GM12878 (cell line): ENCODE measurements around the gene SULT1A2. TPM values are rescaled to one million over a fixed set of nuclear protein-coding genes. Genes with fewer than 3 reads are reported as not detected.

Experiments used
- ATAC-seq: fragments of 200-7000 bp; cut with Tn5 transposase; 3 replicates; pipeline ENCODE4 v1.9.1; 2020; ENCODE audit warnings: mild to moderate bottlenecking, moderate library complexity
- BruUV-seq: library from RNA; stranded (reverse); fragments of 400-500 nt; replicated peaks from 2 replicates; lab custom pipeline; 2021; lab: Mats Ljungman, UMichigan
- CTCF ChIA-PET: fragments of 300-600 bp; sonication (Branson Sonifier 250); formaldehyde crosslinking; extraction: SDS; loops from one replicate; lab custom pipeline; 2021; ENCODE audit warnings: inconsistent platforms; lab: Yijun Ruan, JAX
- POLR2A ChIA-PET: fragments of 350-600 bp; formaldehyde crosslinking; extraction: SDS; loops from one replicate; lab custom pipeline; 2021; ENCODE audit warnings: inconsistent platforms; lab: Charles Lee
- RAD21 ChIA-PET: fragments of 300-600 bp; sonication (Branson Sonifier 250); formaldehyde crosslinking; loops from one replicate; lab custom pipeline; 2023; ENCODE audit warnings: antibody characterized with exemption; ENCODE audit not compliant: unreplicated experiment; lab: Charles Lee
- SMC1A ChIA-PET: fragments of 300-600 bp; sonication (Branson Sonifier 250); formaldehyde crosslinking; loops from one replicate; lab custom pipeline; 2023; ENCODE audit not compliant: unreplicated experiment, uncharacterized antibody; lab: Charles Lee
- DNase-seq: peaks from one replicate; pipeline ENCODE4 v3.0.0-alpha.2; 2011; ENCODE audit warnings: low read depth, low spot score
- FAIRE-seq: peaks from 3 replicates; lab custom pipeline; 2011; peaks lifted over from hg19 to GRCh38; lab: Jason Lieb, UNC
- H2AFZ ChIP-seq: 2 replicates; pipeline ENCODE4 v1.6.0; 2011; ENCODE audit warnings: low read depth, low read length, control low read depth; ENCODE audit not compliant: control insufficient read depth
- H3K27ac ChIP-seq: 2 replicates; pipeline ENCODE4 v1.5.1; 2011; ENCODE audit warnings: control low read depth; ENCODE audit not compliant: control insufficient read depth, insufficient read depth
- H3K27me3 ChIP-seq, 2 experiments: replicated peaks in 1 of 2; 2 replicates each; pipeline versions ENCODE4 v1.6.0 to v1.6.1; 2011; ENCODE audit warnings: low read length in 1 of 2; ENCODE audit not compliant: control insufficient read depth in 2 of 2, insufficient read depth in 2 of 2
- H3K36me3 ChIP-seq, 2 experiments: 2 replicates each; pipeline ENCODE4 v1.5.1; 2011; ENCODE audit warnings: low read length in 1 of 2; ENCODE audit not compliant: control insufficient read depth in 2 of 2, insufficient read depth in 2 of 2
- H3K4me1 ChIP-seq: 2 replicates; pipeline ENCODE4 v1.6.1; 2011; ENCODE audit warnings: mild to moderate bottlenecking, low read length, moderate library complexity, mixed read lengths; ENCODE audit not compliant: control insufficient read depth, insufficient read depth
- H3K4me2 ChIP-seq: 2 replicates; pipeline ENCODE4 v1.6.0; 2011; ENCODE audit warnings: control low read depth; ENCODE audit not compliant: control insufficient read depth, insufficient read depth
- H3K4me3 ChIP-seq: fragments of 200-600 bp; sonication (generic); 2 replicates; pipeline ENCODE4 v1.5.1; 2016
- H3K79me2 ChIP-seq: 2 replicates; pipeline ENCODE4 v1.6.0; 2011; ENCODE audit warnings: low read length; ENCODE audit not compliant: control insufficient read depth, insufficient read depth
- H3K9ac ChIP-seq: 2 replicates; pipeline ENCODE4 v1.8.0; 2011; ENCODE audit warnings: low read length, control low read depth, mixed read lengths; ENCODE audit not compliant: control insufficient read depth, insufficient read depth
- H3K9me3 ChIP-seq: replicated peaks from 3 replicates; pipeline ENCODE4 v1.5.1; 2011; ENCODE audit warnings: mild to moderate bottlenecking, low read length; ENCODE audit not compliant: control insufficient read depth, insufficient read depth
- H4K20me1 ChIP-seq: 2 replicates; pipeline ENCODE4 v1.6.0; 2011; ENCODE audit not compliant: control insufficient read depth, insufficient read depth
- IKZF1 ChIP-seq: fragments of 450-650 bp; conservative IDR thresholded peaks from 2 replicates; pipeline ENCODE4 v1.6.1; 2017; ENCODE audit warnings: antibody characterized with exemption, mild to moderate bottlenecking
- IKZF2 ChIP-seq, 2 experiments: fragments of 450-650 bp; IDR thresholded peaks; 2 replicates each; pipeline ENCODE4 v1.6.1; 2017; ENCODE audit warnings: mild to moderate bottlenecking in 2 of 2, moderate library complexity in 2 of 2
- JUNB ChIP-seq: IDR thresholded peaks from 2 replicates; pipeline ENCODE4 v1.6.1; 2016; ENCODE audit warnings: antibody characterized with exemption, mild to moderate bottlenecking
- MEF2B ChIP-seq: fragments of 450-650 bp; IDR thresholded peaks from 2 replicates; pipeline ENCODE4 v1.6.1; 2018; ENCODE audit warnings: mild to moderate bottlenecking, moderate library complexity; ENCODE audit not compliant: partially characterized antibody, poor library complexity, severe bottlenecking
- NR2C1 ChIP-seq: fragments of 450-650 bp; IDR thresholded peaks from 2 replicates; pipeline ENCODE4 v1.6.1; 2017; ENCODE audit warnings: antibody characterized with exemption, mild to moderate bottlenecking, moderate library complexity
- PAX5 ChIP-seq: IDR thresholded peaks from 2 replicates; pipeline ENCODE4 v1.6.1; 2011; ENCODE audit warnings: low read depth, low read length, borderline replicate concordance
- ZBTB4 ChIP-seq: fragments of 450-650 bp; formaldehyde crosslinking; IDR thresholded peaks from 2 replicates; pipeline ENCODE4 v1.4.0; 2022; ENCODE audit warnings: mild to moderate bottlenecking, moderate library complexity
- WGBS: methylation state at CpG from one replicate; pipeline ENCODE4 v1.1.6; 2016; ENCODE audit warnings: low lambda C conversion rate; ENCODE audit not compliant: insufficient replicate concordance, insufficient coverage; ENCODE audit errors: missing lambda C conversion rate; 5-methylcytosine and 5-hydroxymethylcytosine counted together
- in situ Hi-C: fragments of 300-500 bp; cut with MboI; formaldehyde crosslinking; loops from 9 replicates; pipeline ENCODE4 v1.14.3; 2018; ENCODE audit warnings: mixed read lengths
- intact Hi-C: fragments of 100-400 bp; cut with micrococcal nuclease; formaldehyde crosslinking; loops from one replicate; pipeline ENCODE4 v1.14.2; 2022; ENCODE audit not compliant: unreplicated experiment
- polyA plus RNA-seq, 11 experiments: library from polyadenylated mRNA; depleted of rRNA in 4 of 11; unstranded in 6 of 11; stranded (reverse) in 5 of 11; fragments of >200 nt; fragmentation: Nextera tagmentation in 4 of 11; fragmentation: Illumina TruSeq in 1 of 11; extraction: Ambion mirVana in 4 of 11; extraction: Trizol in 1 of 11; gene quantifications; 1 replicate in 1 of 11; 2 replicates in 10 of 11; pipeline versions ENCODE4 v1.2.1 to v1.2.3, GENCODE V29; 2011 to 2016; ENCODE audit warnings: inconsistent platforms in 2 of 11, missing spikeins in 2 of 11, low read depth in 1 of 11
- total RNA-seq, 4 experiments: library from RNA; depleted of rRNA in 3 of 4; stranded (reverse); fragments of >200 nt in 3 of 4; fragmentation: Illumina TruSeq in 1 of 4; extraction: Trizol in 1 of 4; gene quantifications; 2 replicates each; pipeline versions ENCODE4 v1.2.1 to v1.2.3, GENCODE V29; 2013 to 2021
- TF ChIP-seq, protein P1 (sequence below), 3 experiments: IDR thresholded peaks in 2 of 3; conservative IDR thresholded peaks in 1 of 3; 2 replicates each; pipeline ENCODE4 v1.5.1; 2011; ENCODE audit warnings: low read depth in 3 of 3, low read length in 3 of 3, mild to moderate bottlenecking in 3 of 3, control low read depth in 2 of 3, moderate library complexity in 2 of 3, inconsistent platforms in 1 of 3, mixed read lengths in 1 of 3; ENCODE audit not compliant: control insufficient read depth in 2 of 3, insufficient read depth in 1 of 3; ENCODE audit errors: extremely low read depth in 1 of 3

The SULT1A2 gene
- total and polyA plus RNA-seq, 10 of the 15 experiments (the other 5 are each of a cell fraction or from before 2014, with no cell fraction given): 0.06 to 0.39 (median 0.07) TPM; not detected in 7

GRCh38 chr16:28556914-28557320 lies 39.9 kb downstream of the SULT1A2 start:
- no TSS peak for BruUV-seq
- no peak for ATAC-seq
- WGBS: 63% methylated on average over 2 of the region's 2 CpGs

More at GRCh38 chr16:28556914-28557320, 39.9 kb downstream of the SULT1A2 start:
- intact Hi-C loops: no loop called here
- peak; percentile 68 for FAIRE-seq
- no peak overlapping the region for H3K9ac ChIP-seq
- SMC1A ChIA-PET: interaction anchor here (0.6 kb wide), 1 partner anchor 355 kb away, joined by 3 read pairs; no protein-coding TSS in a partner anchor
- H3K27me3 ChIP-seq: no peaks in the 10 kb centered on the region
- in situ Hi-C loops: no loop called here
- no peak overlapping the region for H3K4me3 ChIP-seq
- RAD21 ChIA-PET: no interaction called here
- no peak overlapping the region for H2AFZ ChIP-seq
- H3K9me3 ChIP-seq: no peaks in the 10 kb centered on the region; the same call in 2 of the 3 replicates
- H3K36me3 ChIP-seq: no peaks in the 10 kb centered on the region
- H3K27ac ChIP-seq: no peak overlapping the region
- H4K20me1 ChIP-seq: no peaks in the 10 kb centered on the region
- H3K79me2 ChIP-seq: peaks cover 4% of the 10 kb centered on the region
- CTCF ChIA-PET: interaction anchor here (0.6 to 1.6 kb wide), 2 partner anchors 12 to 22 kb away, joined by 3 to 5 read pairs; no protein-coding TSS in a partner anchor
- DNase-seq: no peak
- TF ChIP-seq JUNB: no peak
- TF ChIP-seq NR2C1: no peak
- TF ChIP-seq, protein P1, sequence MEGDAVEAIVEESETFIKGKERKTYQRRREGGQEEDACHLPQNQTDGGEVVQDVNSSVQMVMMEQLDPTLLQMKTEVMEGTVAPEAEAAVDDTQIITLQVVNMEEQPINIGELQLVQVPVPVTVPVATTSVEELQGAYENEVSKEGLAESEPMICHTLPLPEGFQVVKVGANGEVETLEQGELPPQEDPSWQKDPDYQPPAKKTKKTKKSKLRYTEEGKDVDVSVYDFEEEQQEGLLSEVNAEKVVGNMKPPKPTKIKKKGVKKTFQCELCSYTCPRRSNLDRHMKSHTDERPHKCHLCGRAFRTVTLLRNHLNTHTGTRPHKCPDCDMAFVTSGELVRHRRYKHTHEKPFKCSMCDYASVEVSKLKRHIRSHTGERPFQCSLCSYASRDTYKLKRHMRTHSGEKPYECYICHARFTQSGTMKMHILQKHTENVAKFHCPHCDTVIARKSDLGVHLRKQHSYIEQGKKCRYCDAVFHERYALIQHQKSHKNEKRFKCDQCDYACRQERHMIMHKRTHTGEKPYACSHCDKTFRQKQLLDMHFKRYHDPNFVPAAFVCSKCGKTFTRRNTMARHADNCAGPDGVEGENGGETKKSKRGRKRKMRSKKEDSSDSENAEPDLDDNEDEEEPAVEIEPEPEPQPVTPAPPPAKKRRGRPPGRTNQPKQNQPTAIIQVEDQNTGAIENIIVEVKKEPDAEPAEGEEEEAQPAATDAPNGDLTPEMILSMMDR (IDR thresholded peaks at IDR 0.05 in 2 of 3, conservative IDR thresholded peaks at IDR 0.05 in 1 of 3; ENCODE audit: control insufficient read depth in 2 of 3, extremely low read depth in 1 of 3, insufficient read depth in 1 of 3, low read depth in 3 of 3, low read length in 3 of 3): no peak
- peak; percentile 51 for TF ChIP-seq IKZF1
- TF ChIP-seq MEF2B: peak; percentile 19
- TF ChIP-seq ZBTB4 (CRISPR knock-in tag): no peak
- no peak for TF ChIP-seq PAX5
- peak; percentile 19 to 20; a peak in 2 of 4 replicates for TF ChIP-seq IKZF2 (IDR thresholded peaks at IDR 0.05)
- H3K4me1 ChIP-seq: peaks cover 17% of the 10 kb centered on the region
- H3K4me2 ChIP-seq: no peak overlapping the region; the same call in 1 of the 2 replicates
- POLR2A ChIA-PET: interaction anchor here (1.1 kb wide), 1 partner anchor 63 kb away, joined by 3 read pairs; the partner anchor contains the start of gene APOBR
